RWPE1 (cell line): ENCODE measurements around the gene MLIP.

Experiments used
- CTCF ChIA-PET: fragments of 350-600 bp; sonication (Branson Sonifier 250); formaldehyde crosslinking; extraction: SDS; loops from one replicate; lab custom pipeline; 2021; lab: Yijun Ruan, JAX
- POLR2A ChIA-PET: fragments of 400-600 bp; formaldehyde crosslinking; extraction: SDS; loops from one replicate; lab custom pipeline; 2020; ENCODE audit warnings: antibody characterized with exemption; ENCODE audit not compliant: low non-redundant PET; lab: Yijun Ruan, JAX
- DNase-seq: peaks from one replicate; pipeline ENCODE4 v3.0.0; 2012; ENCODE audit warnings: low spot score
- H3K27ac ChIP-seq: fragments of 450-650 bp; 2 replicates; pipeline ENCODE4 v1.5.1; 2017
- TF ChIP-seq, protein P1 (sequence below): fragments of 450-650 bp; conservative IDR thresholded peaks from 2 replicates; pipeline ENCODE4 v1.5.1; 2017; ENCODE audit warnings: low read depth, mild to moderate bottlenecking

MLIP gene

GRCh38 chr6:54255886-54256285 lies 144.6 kb downstream of the MLIP start:
- ChIA-PET CTCF (interaction anchor here (0.8 kb wide), 1 partner anchor 17 kb away, joined by 3 read pairs; no protein-coding TSS in a partner anchor), POLR2A (no interaction called here)
- TF ChIP-seq, protein P1, sequence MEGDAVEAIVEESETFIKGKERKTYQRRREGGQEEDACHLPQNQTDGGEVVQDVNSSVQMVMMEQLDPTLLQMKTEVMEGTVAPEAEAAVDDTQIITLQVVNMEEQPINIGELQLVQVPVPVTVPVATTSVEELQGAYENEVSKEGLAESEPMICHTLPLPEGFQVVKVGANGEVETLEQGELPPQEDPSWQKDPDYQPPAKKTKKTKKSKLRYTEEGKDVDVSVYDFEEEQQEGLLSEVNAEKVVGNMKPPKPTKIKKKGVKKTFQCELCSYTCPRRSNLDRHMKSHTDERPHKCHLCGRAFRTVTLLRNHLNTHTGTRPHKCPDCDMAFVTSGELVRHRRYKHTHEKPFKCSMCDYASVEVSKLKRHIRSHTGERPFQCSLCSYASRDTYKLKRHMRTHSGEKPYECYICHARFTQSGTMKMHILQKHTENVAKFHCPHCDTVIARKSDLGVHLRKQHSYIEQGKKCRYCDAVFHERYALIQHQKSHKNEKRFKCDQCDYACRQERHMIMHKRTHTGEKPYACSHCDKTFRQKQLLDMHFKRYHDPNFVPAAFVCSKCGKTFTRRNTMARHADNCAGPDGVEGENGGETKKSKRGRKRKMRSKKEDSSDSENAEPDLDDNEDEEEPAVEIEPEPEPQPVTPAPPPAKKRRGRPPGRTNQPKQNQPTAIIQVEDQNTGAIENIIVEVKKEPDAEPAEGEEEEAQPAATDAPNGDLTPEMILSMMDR = no peak
- H3K27ac ChIP-seq = no peak overlapping the region
- no peak for DNase-seq

- no peak for DNase-seq
- ChIA-PET POLR2A (no interaction called here), CTCF (no interaction called here)
- H3K27ac ChIP-seq = no peak overlapping the region
- TF ChIP-seq, protein P1 = no peak
These were observed 148.8 kb downstream of the MLIP start for GRCh38 chr6:54260025-54260424.

DNA sequence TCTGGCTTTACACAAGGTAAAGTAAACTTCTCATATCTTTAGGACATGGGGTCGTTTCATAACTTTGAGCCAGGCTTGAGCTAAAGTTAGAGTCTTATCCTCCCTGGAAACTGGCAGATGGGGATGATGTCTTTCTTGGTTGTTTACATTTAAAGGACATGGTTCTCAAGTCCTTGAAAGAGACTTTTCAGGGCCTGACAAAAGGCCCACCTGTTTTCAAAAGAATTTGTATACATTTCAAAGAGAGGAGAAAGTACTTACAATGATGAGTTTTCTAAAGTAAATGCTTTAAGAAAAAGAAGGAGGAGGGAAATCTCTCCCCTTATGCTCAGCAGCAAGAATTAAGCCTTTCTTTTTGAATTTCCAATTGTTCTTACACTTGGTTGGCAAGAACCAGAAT lies 151.3 kb downstream of the MLIP start:
- ChIA-PET CTCF (no interaction called here), POLR2A (no interaction called here)
- TF ChIP-seq, protein P1 = no peak
- no peak for DNase-seq
- H3K27ac ChIP-seq = no peak overlapping the region

DNA sequence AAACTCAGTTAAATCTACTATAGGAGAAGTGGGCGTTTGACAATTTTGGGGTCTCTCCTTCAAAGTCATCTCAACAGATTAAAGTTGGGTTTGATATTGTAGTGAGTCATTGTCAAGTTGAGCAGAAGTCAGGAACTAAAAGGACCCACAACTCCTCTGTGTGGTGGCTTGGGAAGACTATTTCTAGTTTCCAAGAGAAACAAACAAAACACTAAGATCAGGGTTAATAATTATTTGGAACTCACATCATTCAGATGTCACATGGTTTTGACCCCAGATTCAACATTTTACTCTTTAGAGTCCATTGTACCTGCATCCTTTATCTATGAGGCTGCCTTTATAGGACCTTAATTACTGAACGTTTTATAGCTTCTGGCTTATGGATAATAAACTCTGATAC lies 151.7 kb downstream of the MLIP start:
- CTCF ChIA-PET = no interaction called here

GRCh38 chr6:54264581-54265272 lies 153.5 kb downstream of the MLIP start:
- ChIA-PET CTCF (interaction anchor here (0.6 kb wide), 1 partner anchor 21 kb away, joined by 3 read pairs; no protein-coding TSS in a partner anchor), POLR2A (no interaction called here)
- no peak overlapping the region for H3K27ac ChIP-seq
- no peak for DNase-seq
- TF ChIP-seq, protein P1 = no peak

More for the DNA sequence above, 151.7 kb downstream of the MLIP start:
- POLR2A ChIA-PET = no interaction called here
- no peak overlapping the region for H3K27ac ChIP-seq
- no peak for DNase-seq
- TF ChIP-seq, protein P1 = no peak

DNA sequence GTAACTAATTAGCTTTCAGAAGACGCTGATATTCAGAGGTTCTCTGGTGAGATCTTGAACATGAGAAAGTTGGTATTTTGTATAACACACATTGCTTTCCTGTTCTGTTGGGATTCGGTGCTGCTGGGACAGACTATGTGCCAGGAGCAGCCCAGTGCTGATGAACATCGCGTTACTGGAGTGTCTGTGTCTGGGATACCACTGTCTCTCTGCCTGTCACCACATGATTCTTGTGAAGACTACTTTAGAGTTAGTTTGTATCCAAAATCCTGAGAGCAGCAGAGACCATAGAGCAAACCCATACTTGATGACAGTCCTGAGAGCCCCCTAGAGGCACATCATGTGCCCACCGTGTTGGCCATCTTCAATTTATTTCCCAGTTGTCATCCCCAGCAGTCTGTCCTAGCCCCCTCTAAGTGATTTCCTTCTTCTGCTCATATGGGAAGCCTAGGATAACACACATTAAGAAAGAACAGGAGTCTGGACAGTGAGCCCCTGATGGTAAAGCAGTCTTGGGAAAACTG lies 155.2 kb downstream of the MLIP start:
- no peak overlapping the region for H3K27ac ChIP-seq
- ChIA-PET POLR2A (no interaction called here), CTCF (no interaction called here)
- TF ChIP-seq, protein P1 = no peak
- no peak for DNase-seq
